SK-N-SH treated with all-trans-retinoic acid at 6 μM for 48 hours (cell line): ENCODE measurements around the gene LYL1.

Experiments used
- TOX ChIP-seq: fragments of 250-450 bp; sonication (Bioruptor Pico); IDR thresholded peaks from 2 replicates; pipeline ENCODE4 v1.8.0; 2021; ENCODE audit warnings: mild to moderate bottlenecking, moderate library complexity, borderline replicate concordance
- ZFP30 ChIP-seq: fragments of 450-650 bp; formaldehyde crosslinking; IDR thresholded peaks from 2 replicates; pipeline ENCODE4 v1.5.0; 2022; ENCODE audit warnings: mild to moderate bottlenecking, moderate library complexity
- ZNF565 ChIP-seq: fragments of 450-650 bp; formaldehyde crosslinking; conservative IDR thresholded peaks from 2 replicates; pipeline ENCODE4 v1.5.0; 2020; ENCODE audit warnings: low read depth, mild to moderate bottlenecking, moderate library complexity

DNA sequence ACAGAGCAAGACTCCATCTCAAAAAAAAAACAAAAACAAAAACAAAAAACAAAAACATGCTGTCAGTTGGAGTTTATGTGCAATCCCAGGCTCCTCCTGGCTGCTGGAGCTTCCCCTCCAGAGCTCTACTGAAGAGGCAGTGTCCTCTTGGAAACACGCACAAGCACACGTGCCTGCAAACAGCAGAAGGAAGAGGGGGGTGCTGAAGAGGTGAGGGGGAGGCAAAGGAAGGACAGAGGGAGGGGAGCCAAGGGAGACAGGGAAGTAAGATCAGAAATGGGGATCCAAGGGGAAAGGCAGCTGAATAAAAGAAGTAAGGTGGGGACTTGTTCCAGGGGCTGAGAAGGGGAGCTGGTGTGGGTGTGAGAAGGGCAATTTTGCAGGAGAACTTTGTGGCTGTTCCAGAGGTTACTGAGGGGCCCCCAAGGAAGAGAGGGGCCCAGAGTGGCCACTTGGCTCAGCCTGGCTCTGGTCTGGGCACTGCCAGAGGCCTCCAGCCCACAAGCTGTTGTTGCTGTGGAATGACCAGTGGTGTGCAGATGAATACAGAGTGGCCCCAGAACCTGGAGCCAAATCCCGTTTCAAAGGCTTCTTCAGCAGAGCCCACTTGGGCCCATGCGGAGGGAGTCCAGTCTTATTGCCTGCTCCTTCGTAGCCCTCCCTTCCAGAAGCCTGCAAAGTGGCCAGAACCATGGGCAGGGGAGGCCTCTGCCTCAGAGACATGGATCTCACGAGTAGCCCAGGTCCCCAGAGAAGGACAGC lies 34.4 kb downstream of the LYL1 start:
- TF ChIP-seq ZFP30 (CRISPR knock-in tag) (no peak), TOX (CRISPR knock-in tag) (no peak), ZNF565 (no peak)
